ENCODE results near the gene OR2T3.
"Not testable (repeated sequence)": the region's sequence is repeated elsewhere in the genome, so short reads cannot be mapped to it uniquely, and the experiment has no call there.

The OR2T3 gene

DNA sequence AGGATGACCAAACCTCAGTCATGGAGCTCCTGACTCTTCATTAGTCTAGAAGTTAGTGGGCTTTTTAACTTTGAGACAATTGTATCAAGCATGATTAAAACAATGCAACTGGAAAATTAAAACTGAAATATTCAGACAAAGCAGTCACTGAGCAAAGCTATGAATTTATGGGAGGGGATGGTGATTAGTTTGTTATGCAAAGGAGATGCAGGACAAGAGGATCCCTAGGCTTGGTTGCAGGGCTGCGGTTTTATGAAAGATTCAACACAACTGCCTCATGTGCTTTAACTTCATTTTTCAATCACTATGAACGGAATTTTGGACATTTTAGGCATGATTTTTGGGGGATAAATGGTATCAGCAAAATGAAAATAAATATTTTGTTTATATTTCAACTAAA, 1.0 kb upstream of the OR2T3 start:
- DNase-seq: not testable (repeated sequence)

DNA sequence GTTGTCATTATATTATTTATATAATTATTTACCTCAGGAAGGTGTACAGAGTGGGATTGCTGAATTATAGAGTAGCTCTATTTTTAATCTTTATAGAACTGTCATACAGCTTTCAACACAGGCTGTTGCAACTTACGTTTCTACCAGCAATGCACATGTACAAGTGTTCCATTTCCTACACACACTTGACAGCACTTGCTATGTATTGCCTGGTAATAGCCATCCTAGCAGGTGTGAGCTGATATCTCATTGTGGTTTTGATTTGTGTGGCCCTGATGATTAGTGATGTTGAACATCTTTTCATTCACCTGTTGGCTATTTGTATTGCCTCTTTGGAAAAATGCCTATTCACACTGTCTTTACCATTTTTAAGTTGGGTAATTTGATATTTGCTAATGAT, 2.5 kb downstream of the OR2T3 start:
- not testable (repeated sequence) for DNase-seq

DNA sequence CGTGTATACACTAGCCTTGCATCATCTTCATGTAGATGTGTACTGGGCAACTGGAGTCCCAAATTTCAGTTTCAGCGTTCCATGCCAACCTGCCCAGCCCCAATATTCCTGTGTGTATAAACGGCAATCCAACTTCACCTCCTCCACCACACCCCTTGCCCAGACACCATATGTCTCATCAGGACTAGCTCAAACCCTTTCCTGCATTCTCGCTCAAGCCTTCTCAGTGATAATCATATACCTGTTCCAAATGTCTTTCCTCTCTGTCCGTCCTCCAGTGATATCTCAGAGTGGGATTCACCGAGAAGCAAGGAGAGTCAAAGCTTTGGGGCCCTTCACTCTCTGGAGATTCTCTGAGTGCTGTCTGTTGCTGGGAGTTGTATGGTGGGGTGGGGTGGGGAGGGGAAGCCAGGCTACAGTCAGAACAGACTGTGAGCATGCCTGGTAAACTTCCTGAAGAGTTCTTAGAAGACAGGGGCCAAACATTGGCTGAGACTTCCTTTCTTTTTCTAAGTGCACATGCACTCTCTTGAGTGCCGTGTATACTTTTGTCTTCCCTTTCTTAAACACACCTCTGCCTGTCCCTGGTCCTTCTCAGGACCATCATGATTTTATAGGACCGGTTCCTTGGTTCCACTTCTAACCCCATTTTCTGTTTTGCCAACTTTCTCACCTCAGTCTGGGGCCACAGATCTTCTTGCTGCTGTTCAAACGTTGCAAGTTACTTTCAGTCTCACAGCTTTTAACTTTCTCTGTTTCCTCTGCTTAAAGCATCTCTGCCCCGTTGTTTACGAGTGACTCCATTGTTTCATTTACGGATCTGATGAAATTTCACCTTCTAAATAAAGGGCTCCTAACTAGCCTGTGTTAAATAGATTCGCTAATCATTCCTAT, 8.8 kb downstream of the OR2T3 start:
- not testable (repeated sequence) for DNase-seq

DNA sequence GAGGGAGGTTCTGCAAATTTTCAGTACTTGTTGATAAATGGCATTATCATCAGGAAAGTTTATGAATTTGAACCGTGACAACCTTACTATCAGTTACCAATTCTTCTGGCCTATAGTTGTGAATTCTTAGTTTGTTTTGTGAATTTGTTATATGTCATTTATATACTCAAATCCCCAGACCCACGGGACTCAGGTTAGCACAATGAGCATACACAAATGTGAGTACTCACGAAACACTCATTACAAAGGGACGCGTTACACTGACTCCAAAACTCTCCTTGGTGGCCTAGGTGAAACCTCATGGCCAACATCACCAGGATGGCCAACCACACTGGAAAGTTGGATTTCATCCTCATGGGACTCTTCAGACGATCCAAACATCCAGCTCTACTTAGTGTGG, 15.1 kb downstream of the OR2T3 start, which contains the start of gene OR2T5:
Gene OR2T5, plus strand, starts transcription at position 301 of the 400 bp plus-strand sequence. Its CDS starts 0 bp downstream, at position 301.
- not testable (repeated sequence) for DNase-seq

DNA sequence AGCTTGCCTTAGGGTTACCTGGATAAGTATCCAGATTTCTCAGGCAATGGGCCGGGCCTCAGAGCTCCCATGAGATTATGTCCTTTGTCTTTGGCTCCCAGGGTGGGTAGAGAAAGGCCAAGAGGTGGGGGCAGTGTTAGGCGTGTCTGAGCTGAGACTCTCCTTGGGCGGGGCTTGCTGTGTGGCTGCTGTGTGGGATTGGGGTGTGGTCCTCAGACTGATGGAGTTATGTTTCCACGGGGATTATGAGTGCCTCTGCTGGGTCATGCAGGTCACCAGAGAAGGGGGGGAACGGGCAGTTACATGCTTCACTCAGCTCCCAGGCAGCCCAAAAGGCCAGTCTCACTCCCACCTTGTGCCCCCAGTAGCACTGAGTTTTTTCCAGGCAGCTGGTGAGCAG, 23.5 kb downstream of the OR2T3 start:
- not testable (repeated sequence) for DNase-seq

DNA sequence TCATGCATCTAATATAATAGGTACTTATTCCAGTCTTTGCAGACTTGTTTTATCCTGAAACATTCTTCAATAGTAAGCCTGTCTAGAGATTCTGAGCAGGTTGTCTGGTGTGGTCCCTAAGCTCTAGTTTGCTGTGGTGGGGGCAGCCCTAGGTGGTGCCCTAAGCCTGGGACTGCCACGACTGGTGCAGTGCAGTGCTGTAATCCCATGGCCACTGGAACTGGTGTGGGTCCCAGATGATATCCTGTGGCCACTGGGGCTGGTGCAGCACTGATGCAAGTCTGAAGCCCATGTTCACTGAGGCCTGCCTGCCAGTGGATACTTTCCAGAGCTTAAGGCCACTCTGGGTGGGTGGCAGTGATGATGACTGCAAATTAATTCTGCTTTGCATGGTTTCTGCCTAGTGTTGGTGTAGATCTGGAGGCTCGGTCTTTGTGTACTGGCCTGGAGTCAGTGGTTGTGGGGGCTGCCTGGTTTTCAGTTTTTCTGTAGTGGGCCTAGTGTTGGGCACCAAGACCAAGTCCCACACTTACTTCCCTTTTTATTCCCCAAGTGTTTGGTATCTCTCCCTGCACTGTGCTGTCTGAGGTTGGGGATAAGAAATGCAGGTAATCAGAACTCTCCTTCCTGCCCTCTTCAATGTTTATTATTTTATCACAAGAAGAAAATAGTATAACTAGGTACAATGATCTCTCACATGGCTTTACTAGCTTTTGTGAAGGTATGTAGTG, 27.3 kb downstream of the OR2T3 start:
- DNase-seq: not testable (repeated sequence)

DNA sequence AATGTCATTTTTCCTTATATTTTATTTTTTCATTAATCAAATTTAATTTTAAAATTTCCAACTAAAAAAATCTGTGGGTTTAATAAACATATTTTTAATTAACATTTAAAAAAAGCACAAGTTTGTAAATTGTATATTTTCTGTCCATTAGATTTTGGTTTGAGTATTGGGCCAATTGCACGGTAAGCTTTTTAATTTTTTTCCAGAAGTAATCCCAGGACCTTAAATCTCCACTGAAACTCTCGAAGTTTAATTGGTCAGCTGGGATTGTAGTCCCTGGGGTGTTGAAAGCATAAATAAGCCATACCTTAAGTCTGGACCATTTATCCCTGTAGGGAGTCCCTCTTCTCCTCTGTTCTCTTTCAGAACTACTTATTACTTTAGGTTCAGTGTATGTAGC, 34.6 kb downstream of the OR2T3 start, which contains the start of gene OR2G6:
Gene OR2G6, plus strand, starts transcription at position 301 of the 400 bp plus-strand sequence. CDS start 13,574 bp downstream, outside the sequence.
- DNase-seq: not testable (repeated sequence)

DNA sequence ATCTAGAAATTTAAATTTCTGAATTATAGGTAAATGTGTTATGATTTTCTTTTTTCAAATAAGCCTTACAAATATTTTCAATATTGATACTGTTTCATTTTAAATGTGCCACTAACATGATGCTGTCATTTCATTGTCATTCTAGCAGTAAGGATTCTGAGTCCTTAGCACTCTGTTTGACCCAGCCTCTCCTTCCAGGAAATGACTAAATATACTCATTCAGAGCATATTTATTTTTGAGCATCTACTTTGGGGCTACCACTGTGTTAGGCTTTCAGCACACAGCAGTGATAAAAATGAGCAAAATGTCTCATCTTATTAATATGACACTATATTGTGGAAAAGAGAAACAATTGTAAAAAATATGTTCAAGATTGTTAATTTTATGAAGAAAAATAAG, 37.1 kb downstream of the OR2T3 start:
- not testable (repeated sequence) for DNase-seq

DNA sequence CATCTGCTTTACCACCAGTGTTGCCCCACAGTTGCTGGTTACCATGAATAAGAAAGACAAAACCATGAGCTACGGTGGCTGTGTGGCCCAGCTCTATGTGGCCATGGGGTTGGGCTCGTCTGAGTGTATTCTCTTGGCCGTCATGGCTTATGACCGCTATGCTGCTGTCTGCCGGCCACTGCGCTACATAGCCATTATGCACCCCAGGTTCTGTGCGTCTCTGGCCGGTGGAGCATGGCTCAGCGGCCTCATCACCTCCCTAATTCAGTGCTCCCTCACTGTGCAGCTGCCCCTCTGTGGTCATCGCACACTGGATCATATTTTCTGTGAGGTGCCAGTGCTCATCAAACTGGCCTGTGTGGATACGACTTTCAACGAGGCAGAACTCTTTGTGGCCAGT, 48.7 kb downstream of the OR2T3 start:
- no peak for DNase-seq

All from activated CD4-positive, alpha-beta T cell treated with anti-CD3 and anti-CD28 coated beads, Interleukin-2, amount 50 U/mL, for 1 hour (primary cell).